Sigmoid colon (tissue), 7 donors: Measurements from ENCODE around the gene CACNG4. TPM values are rescaled to one million over a fixed set of nuclear protein-coding genes. Genes with fewer than 3 reads are reported as not detected.

Experiments used
- DNase-seq: peaks from one replicate; pipeline ENCODE4 v3.0.0-alpha.2; 2019
- H3K27ac ChIP-seq, 4 donors: fragments of 200-600 bp; sonication (generic); one replicate each; pipeline ENCODE4 v1.5.1; 2016 to 2019; ENCODE audit warnings: mild to moderate bottlenecking in 1 of 4
- H3K27me3 ChIP-seq, 3 donors: fragments of 200-600 bp; sonication (generic); one replicate each; pipeline ENCODE4 v1.5.1; 2019; ENCODE audit warnings: mild to moderate bottlenecking in 1 of 3
- H3K36me3 ChIP-seq, 4 donors: fragments of 200-600 bp; sonication (generic); one replicate each; pipeline ENCODE4 v1.5.1; 2016 to 2019
- H3K4me1 ChIP-seq, 4 donors: fragments of 200-600 bp; sonication (generic); one replicate each; pipeline ENCODE4 v1.5.1; 2017 to 2019
- H3K4me3 ChIP-seq, 4 donors: fragments of 200-600 bp; sonication (generic); one replicate each; pipeline ENCODE4 v1.5.1; 2017 to 2019; ENCODE audit warnings: mild to moderate bottlenecking in 2 of 4, moderate library complexity in 1 of 4
- H3K9me3 ChIP-seq, 4 donors: fragments of 200-600 bp in 3 of 4; sonication (generic) in 3 of 4; one replicate each; pipeline versions ENCODE4 v1.5.1 to v1.6.1; 2013 to 2019
- EP300 ChIP-seq, 4 donors: sonication (generic); formaldehyde crosslinking; IDR thresholded peaks; one replicate each; pipeline ENCODE4 v1.6.1; 2017; ENCODE audit warnings: antibody characterized with exemption in 4 of 4
- POLR2A ChIP-seq, 2 donors: fragments of 450-650 bp; IDR thresholded peaks; one replicate each; pipeline ENCODE4 v1.6.1; 2016; ENCODE audit warnings: antibody characterized with exemption in 2 of 2, mild to moderate bottlenecking in 2 of 2, moderate library complexity in 2 of 2
- POLR2AphosphoS5 ChIP-seq, 4 donors: sonication (generic); formaldehyde crosslinking; IDR thresholded peaks; one replicate each; pipeline ENCODE4 v1.6.1; 2017; ENCODE audit warnings: antibody characterized with exemption in 4 of 4
- WGBS, 2 donors: extraction: QIAGEN DNeasy Blood & Tissue Kit; methylation state at CpG; one replicate each; pipeline ENCODE4 v1.1.7; 2013; 5-methylcytosine and 5-hydroxymethylcytosine counted together
- intact Hi-C: fragments of 100-400 bp; cut with DNase I; formaldehyde crosslinking; loops from one replicate; pipeline ENCODE4 v1.15.1; 2023
- polyA plus RNA-seq, 3 donors: library from polyadenylated mRNA; stranded (reverse); fragments of 200-250 nt; gene quantifications; one replicate each; pipeline ENCODE4 v1.2.3, GENCODE V29; 2013
- total RNA-seq, 4 donors: library from RNA; depleted of rRNA; stranded (reverse); fragments of >200 nt; gene quantifications; one replicate each; pipeline ENCODE4 v1.1.0, GENCODE V29; 2016
- TF ChIP-seq, protein P1 (sequence below), 4 experiments: fragments of 450-650 bp in 3 of 4; fragments of 200-600 bp in 1 of 4; IDR thresholded peaks; one replicate each; pipeline ENCODE4 v1.5.1; 2016 to 2019; ENCODE audit warnings: antibody characterized with exemption in 4 of 4, mild to moderate bottlenecking in 3 of 4, moderate library complexity in 2 of 4
- donor health status: healthy with polysubstance abuse.
- donor health status: Bipolar disorder and iron deficiency.
- donor health status: healthy.

CACNG4 gene
- total and polyA plus RNA-seq, 7 donors = under 0.01 to 0.83 (median 0.29) TPM; not detected in 1

DNA sequence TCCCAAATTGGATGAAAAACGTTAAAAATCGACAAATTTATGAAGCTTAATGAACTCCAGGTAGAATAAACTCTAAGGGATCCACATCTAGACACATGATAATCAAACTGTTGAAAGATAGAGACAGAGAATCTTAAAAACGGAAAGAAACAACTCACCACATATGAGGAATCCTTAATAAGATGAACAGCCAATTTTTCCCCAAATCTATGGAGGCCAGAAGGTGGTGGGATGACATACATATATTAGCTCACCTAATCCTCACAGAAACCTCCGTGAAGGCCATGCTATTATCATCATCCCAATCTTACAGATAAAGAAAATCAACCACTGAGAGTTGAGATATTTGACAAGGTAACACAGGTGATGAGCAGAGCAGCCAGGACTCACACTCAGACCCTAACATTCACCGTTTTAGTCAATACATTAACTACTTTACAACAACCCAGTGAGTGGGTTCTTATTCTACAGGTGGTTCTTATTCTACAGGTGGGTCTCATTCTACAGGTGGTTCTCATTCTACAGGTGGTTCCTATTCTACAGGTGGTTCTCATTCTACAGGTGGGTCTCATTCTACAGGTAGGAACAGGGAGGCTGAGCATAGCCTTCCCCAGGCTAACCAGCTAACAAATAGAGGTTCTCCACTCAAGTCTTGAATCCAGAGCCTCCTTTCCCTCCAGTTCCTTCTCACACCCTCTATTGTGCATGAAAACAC is 84.7 kb downstream of the CACNG4 start:
- TF ChIP-seq EP300 (IDR thresholded peaks at IDR 0.05) (no peak), POLR2AphosphoS5 (IDR thresholded peaks at IDR 0.05) (no peak), POLR2A (IDR thresholded peaks at IDR 0.05) (no peak)
- TF ChIP-seq, protein P1, sequence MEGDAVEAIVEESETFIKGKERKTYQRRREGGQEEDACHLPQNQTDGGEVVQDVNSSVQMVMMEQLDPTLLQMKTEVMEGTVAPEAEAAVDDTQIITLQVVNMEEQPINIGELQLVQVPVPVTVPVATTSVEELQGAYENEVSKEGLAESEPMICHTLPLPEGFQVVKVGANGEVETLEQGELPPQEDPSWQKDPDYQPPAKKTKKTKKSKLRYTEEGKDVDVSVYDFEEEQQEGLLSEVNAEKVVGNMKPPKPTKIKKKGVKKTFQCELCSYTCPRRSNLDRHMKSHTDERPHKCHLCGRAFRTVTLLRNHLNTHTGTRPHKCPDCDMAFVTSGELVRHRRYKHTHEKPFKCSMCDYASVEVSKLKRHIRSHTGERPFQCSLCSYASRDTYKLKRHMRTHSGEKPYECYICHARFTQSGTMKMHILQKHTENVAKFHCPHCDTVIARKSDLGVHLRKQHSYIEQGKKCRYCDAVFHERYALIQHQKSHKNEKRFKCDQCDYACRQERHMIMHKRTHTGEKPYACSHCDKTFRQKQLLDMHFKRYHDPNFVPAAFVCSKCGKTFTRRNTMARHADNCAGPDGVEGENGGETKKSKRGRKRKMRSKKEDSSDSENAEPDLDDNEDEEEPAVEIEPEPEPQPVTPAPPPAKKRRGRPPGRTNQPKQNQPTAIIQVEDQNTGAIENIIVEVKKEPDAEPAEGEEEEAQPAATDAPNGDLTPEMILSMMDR (IDR thresholded peaks at IDR 0.05) = no peak
- Histone ChIP-seq H3K27me3 (no peaks in the 10 kb centered on the region), H3K4me1 (no peaks in the 10 kb centered on the region), H3K36me3 (no peaks in the 10 kb centered on the region), H3K4me3 (no peak overlapping the region), H3K27ac (no peak overlapping the region), H3K9me3 (peaks cover 0 to 14% (median 11%) of the 10 kb centered on the region in 4 donors)
- no peak for DNase-seq
- WGBS, 2 donors = 84 to 88% methylated on average over 5 of the region's 5 CpGs
- intact Hi-C loops = no loop called here

DNA sequence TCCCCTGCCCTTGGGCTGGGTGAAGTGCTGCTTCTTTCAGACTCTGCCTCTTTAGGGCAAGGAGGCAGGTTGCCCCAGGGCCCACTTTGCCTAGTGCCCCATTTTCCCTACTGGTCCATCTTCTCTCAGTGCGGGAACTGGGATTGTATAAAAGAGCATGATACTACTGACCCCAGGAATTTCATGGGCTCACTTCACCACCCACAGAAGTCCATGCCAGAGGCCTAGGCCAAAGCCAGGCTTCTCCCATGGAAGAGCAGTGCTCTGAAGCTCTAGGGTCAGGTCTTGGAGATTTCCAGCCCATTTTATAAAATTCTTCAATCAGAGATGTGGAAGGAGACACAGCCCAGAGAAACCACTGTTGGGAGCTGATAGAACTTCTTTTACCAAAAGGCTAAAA is 85.6 kb downstream of the CACNG4 start:
- no peaks in the 10 kb centered on the region for H3K4me1 ChIP-seq
- no peaks in the 10 kb centered on the region for H3K27me3 ChIP-seq
- no peaks in the 10 kb centered on the region for H3K36me3 ChIP-seq
- no peak overlapping the region for H3K4me3 ChIP-seq
- no peak overlapping the region for H3K27ac ChIP-seq
- intact Hi-C loops = no loop called here
- TF ChIP-seq EP300 (IDR thresholded peaks at IDR 0.05) = no peak
- DNase-seq = no peak
- 94% methylated on average over 1 of the region's 1 CpG for WGBS, 2 donors
- peaks cover 0 to 14% (median 11%) of the 10 kb centered on the region in 4 donors for H3K9me3 ChIP-seq

DNA sequence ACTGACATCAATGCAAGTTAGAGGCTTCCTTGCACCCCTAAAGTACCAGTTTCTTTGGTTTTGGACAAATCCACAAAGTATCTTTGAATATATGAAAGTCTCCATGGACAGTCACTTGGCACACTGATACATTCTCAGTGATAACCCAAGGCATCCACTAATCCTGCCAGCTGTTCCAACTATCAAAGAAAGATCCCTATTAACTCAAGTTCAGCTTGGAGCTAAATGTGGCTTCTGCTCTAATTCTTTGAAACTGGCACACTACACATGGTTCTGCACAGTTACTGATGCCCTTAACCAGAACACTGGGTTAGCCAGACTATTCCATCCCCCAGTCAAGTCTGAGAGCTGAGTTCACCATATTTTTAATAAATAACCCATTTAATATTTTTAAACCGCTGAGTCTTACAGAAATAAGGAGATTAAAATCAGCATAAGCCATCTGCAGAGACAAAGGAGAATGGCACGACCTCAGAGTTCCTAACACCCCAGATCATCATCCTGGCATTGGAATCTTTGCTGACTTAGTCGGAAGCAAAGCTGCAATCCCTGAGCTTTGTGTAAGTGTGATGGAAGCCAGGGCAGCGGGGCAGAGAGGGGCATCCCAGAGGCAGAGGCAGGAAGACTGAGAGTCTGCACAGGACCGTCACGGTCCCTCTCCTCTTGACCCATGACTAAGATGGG is 86.1 kb downstream of the CACNG4 start:
- H3K4me1 ChIP-seq = no peaks in the 10 kb centered on the region

DNA sequence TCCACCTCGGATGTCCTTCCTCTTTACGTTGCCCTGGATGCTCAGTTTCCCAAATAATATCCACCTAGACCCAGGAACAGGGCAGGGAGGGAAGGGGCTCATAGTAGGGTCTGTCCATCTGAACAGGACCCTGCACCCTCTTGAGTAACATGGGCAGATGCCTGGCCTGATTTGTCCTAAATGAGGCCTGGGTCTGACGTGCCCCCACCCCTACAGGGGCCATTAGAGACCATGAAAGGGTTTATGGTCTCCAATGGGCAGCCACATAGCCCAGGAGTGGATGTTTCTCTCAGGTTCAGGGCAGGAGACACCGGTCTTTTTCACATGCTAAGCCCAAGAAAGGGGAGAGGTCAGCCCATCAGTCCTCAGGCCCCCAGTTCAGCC is 86.6 kb downstream of the CACNG4 start:
- Histone ChIP-seq H3K4me3 (no peak overlapping the region), H3K27ac (no peak overlapping the region), H3K4me1 (no peaks in the 10 kb centered on the region), H3K36me3 (no peaks in the 10 kb centered on the region), H3K27me3 (no peaks in the 10 kb centered on the region), H3K9me3 (peaks cover 0 to 14% (median 11%) of the 10 kb centered on the region in 4 donors)
- WGBS, 2 donors = 83 to 89% methylated on average over 4 of the region's 4 CpGs
- DNase-seq = no peak
- intact Hi-C loops = no loop called here
- TF ChIP-seq EP300 (IDR thresholded peaks at IDR 0.05) (no peak), POLR2A (IDR thresholded peaks at IDR 0.05) (no peak), POLR2AphosphoS5 (IDR thresholded peaks at IDR 0.05) (no peak)
- TF ChIP-seq, protein P1 (IDR thresholded peaks at IDR 0.05) = no peak

More for the DNA sequence above, 86.1 kb downstream of the CACNG4 start:
- Histone ChIP-seq H3K27me3 (no peaks in the 10 kb centered on the region), H3K27ac (no peak overlapping the region), H3K36me3 (no peaks in the 10 kb centered on the region), H3K9me3 (peaks cover 0 to 14% (median 11%) of the 10 kb centered on the region in 4 donors), H3K4me3 (no peak overlapping the region)
- TF ChIP-seq POLR2A (IDR thresholded peaks at IDR 0.05) (no peak), EP300 (IDR thresholded peaks at IDR 0.05) (no peak), POLR2AphosphoS5 (IDR thresholded peaks at IDR 0.05) (no peak)
- TF ChIP-seq, protein P1 (IDR thresholded peaks at IDR 0.05) = no peak
- intact Hi-C loops = no loop called here
- 92% methylated on average over 6 of the region's 6 CpGs for WGBS, 2 donors
- no peak for DNase-seq

DNA sequence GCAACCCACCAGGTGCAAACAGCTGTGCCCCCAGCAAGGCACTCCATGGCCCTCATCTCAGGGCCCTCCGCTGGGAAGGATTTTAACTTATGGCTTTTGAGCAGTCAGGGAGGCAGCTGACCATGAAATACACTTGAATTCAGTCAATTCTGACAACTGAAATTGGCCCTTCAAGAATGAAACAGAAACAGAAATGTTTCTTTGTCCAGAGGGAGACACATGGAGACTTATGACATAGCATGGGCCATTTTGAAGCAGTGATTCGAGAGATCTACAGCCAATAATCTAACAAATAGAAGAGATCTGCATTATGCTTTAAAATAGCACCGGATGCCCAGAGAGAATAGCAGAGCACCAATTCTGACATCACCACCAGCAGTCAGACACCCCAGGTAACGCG is 87.3 kb downstream of the CACNG4 start:
- TF ChIP-seq EP300 (IDR thresholded peaks at IDR 0.05) (no peak), POLR2AphosphoS5 (IDR thresholded peaks at IDR 0.05) (no peak), POLR2A (IDR thresholded peaks at IDR 0.05) (no peak)
- TF ChIP-seq, protein P1 (IDR thresholded peaks at IDR 0.05) = no peak
- Histone ChIP-seq H3K36me3 (no peaks in the 10 kb centered on the region), H3K27me3 (no peaks in the 10 kb centered on the region), H3K4me3 (no peak overlapping the region), H3K27ac (no peak overlapping the region), H3K9me3 (peaks cover 0 to 14% (median 11%) of the 10 kb centered on the region in 4 donors), H3K4me1 (no peaks in the 10 kb centered on the region)
- whole genome bisulfite sequencing, 2 donors = 95 to 96% methylated on average over 5 of the region's 5 CpGs
- DNase-seq = no peak
- intact Hi-C loops = no loop called here
